ENCODE measurements around the gene DGAT2. TPM values are rescaled to one million over a fixed set of nuclear protein-coding genes. Genes with fewer than 3 reads are reported as not detected.

Gene DGAT2
- total and polyA plus RNA-seq, 4 donors = 4.2 to 54.0 (median 8.4) TPM

- DNase-seq = no peak
- Histone ChIP-seq H3K36me3 (ENCODE audit: control insufficient read depth in 4 of 4, insufficient read depth in 4 of 4, low read length in 4 of 4) (no peaks in the 10 kb centered on the region), H3K27ac (ENCODE audit: low read depth in 1 of 2, low read length in 1 of 2) (no peak overlapping the region), H3K9me3 (ENCODE audit: control insufficient read depth in 4 of 4, insufficient read depth in 3 of 4, low read length in 3 of 4) (no peaks in the 10 kb centered on the region), H3K4me1 (ENCODE audit: control insufficient read depth in 5 of 5, insufficient read depth in 5 of 5, low read length in 5 of 5) (peaks cover 0 to 3% (median 0%) of the 10 kb centered on the region in 5 donors), H3K9ac (ENCODE audit: insufficient read depth in 1 of 2, low read length in 2 of 2) (no peak overlapping the region), H3K27me3 (ENCODE audit: control insufficient read depth in 3 of 3, insufficient read depth in 3 of 3, low read length in 2 of 3) (no peaks in the 10 kb centered on the region), H3K4me3 (no peak overlapping the region)
- 58 to 72% methylated on average over 2 of the region's 2 CpGs for WGBS, 2 donors
- no peak for ATAC-seq (ENCODE audit: insufficient read depth, low FRiP score)
- no peak for TF ChIP-seq CTCF (IDR thresholded peaks at IDR 0.05; ENCODE audit: control extremely low read depth, extremely low read depth)
Measured at GRCh38 chr11:75809111-75809510, 40.5 kb downstream of the DGAT2 start.

GRCh38 chr11:75809991-75810390, 41.4 kb downstream of the DGAT2 start:
- Histone ChIP-seq H3K9ac (ENCODE audit: insufficient read depth in 1 of 2, low read length in 2 of 2) (no peak overlapping the region), H3K4me1 (ENCODE audit: control insufficient read depth in 5 of 5, insufficient read depth in 5 of 5, low read length in 5 of 5) (peaks cover 0 to 6% (median 0%) of the 10 kb centered on the region in 5 donors), H3K27me3 (ENCODE audit: control insufficient read depth in 3 of 3, insufficient read depth in 3 of 3, low read length in 2 of 3) (no peaks in the 10 kb centered on the region), H3K27ac (ENCODE audit: low read depth in 1 of 2, low read length in 1 of 2) (no peak overlapping the region), H3K36me3 (ENCODE audit: control insufficient read depth in 4 of 4, insufficient read depth in 4 of 4, low read length in 4 of 4) (no peaks in the 10 kb centered on the region), H3K4me3 (no peak overlapping the region), H3K9me3 (ENCODE audit: control insufficient read depth in 4 of 4, insufficient read depth in 3 of 4, low read length in 3 of 4) (no peaks in the 10 kb centered on the region)
- 55 to 74% methylated on average over 2 of the region's 2 CpGs for WGBS, 2 donors
- DNase-seq (no peak), ATAC-seq (ENCODE audit: insufficient read depth, low FRiP score) (no peak)
- no peak for TF ChIP-seq CTCF (IDR thresholded peaks at IDR 0.05; ENCODE audit: control extremely low read depth, extremely low read depth)

GRCh38 chr11:75810637-75811390, 42.2 kb downstream of the DGAT2 start:
- H3K27ac ChIP-seq (ENCODE audit: low read depth in 1 of 2, low read length in 1 of 2) = no peak overlapping the region
- no peak overlapping the region for H3K9ac ChIP-seq (ENCODE audit: insufficient read depth in 1 of 2, low read length in 2 of 2)
- H3K4me3 ChIP-seq = no peak overlapping the region
- H3K4me1 ChIP-seq (ENCODE audit: control insufficient read depth in 5 of 5, insufficient read depth in 5 of 5, low read length in 5 of 5) = peaks cover 0 to 6% (median 0%) of the 10 kb centered on the region in 5 donors
- H3K27me3 ChIP-seq (ENCODE audit: control insufficient read depth in 3 of 3, insufficient read depth in 3 of 3, low read length in 2 of 3) = no peaks in the 10 kb centered on the region
- H3K9me3 ChIP-seq (ENCODE audit: control insufficient read depth in 4 of 4, insufficient read depth in 3 of 4, low read length in 3 of 4) = no peaks in the 10 kb centered on the region
- no peak for ATAC-seq (ENCODE audit: insufficient read depth, low FRiP score)
- 51 to 69% methylated on average over 8 of the region's 8 CpGs for WGBS, 2 donors
- no peaks in the 10 kb centered on the region for H3K36me3 ChIP-seq (ENCODE audit: control insufficient read depth in 4 of 4, insufficient read depth in 4 of 4, low read length in 4 of 4)
- no peak for DNase-seq
- TF ChIP-seq CTCF (IDR thresholded peaks at IDR 0.05; ENCODE audit: control extremely low read depth, extremely low read depth) = no peak

All from lung (tissue), 12 donors.